IMR-90 (cell line): ENCODE measurements around the gene NT5C1B. TPM values are rescaled to one million over a fixed set of nuclear protein-coding genes. Genes with fewer than 3 reads are reported as not detected.

ENCODE experiments used
- ATAC-seq: fragments of 200-7000 bp; cut with Tn5 transposase; 2 replicates; pipeline ENCODE4 v1.9.1; 2020; ENCODE audit warnings: low read depth, mild to moderate bottlenecking, moderate library complexity
- BruUV-seq: library from RNA; stranded (reverse); fragments of 400-500 nt; replicated peaks from 2 replicates; lab custom pipeline; 2021; lab: Mats Ljungman, UMichigan
- CTCF ChIA-PET: fragments of 300-600 bp; formaldehyde crosslinking; extraction: SDS; loops from one replicate; lab custom pipeline; 2021; ENCODE audit warnings: antibody characterized with exemption; lab: Yijun Ruan, JAX
- POLR2A ChIA-PET: fragments of 300-600 bp; sonication (Branson Sonifier 250); formaldehyde crosslinking; loops from one replicate; lab custom pipeline; 2022; ENCODE audit warnings: antibody characterized with exemption; ENCODE audit not compliant: unreplicated experiment; lab: Charles Lee
- DNase-seq: peaks from one replicate; pipeline ENCODE4 v3.0.0; 2013
- H2AFZ ChIP-seq: replicated peaks from 2 replicates; pipeline ENCODE3; 2013; ENCODE audit warnings: low read length, mild to moderate bottlenecking; ENCODE audit not compliant: poor library complexity
- H2AK5ac ChIP-seq: 2 replicates; pipeline ENCODE4 v1.6.1; 2013; ENCODE audit warnings: low read depth, low read length, inconsistent platforms
- H2AK9ac ChIP-seq: replicated peaks from 2 replicates; pipeline ENCODE3; 2013; ENCODE audit warnings: mild to moderate bottlenecking, low read depth, low read length, moderate library complexity; ENCODE audit not compliant: poor library complexity
- H2BK120ac ChIP-seq: 2 replicates; pipeline ENCODE4 v1.6.1; 2013; ENCODE audit warnings: low read depth, low read length, inconsistent platforms
- H2BK15ac ChIP-seq: 3 replicates; pipeline ENCODE4 v1.6.1; 2013; ENCODE audit warnings: low read depth, low read length, inconsistent platforms
- H2BK20ac ChIP-seq: 2 replicates; pipeline ENCODE4 v1.6.1; 2013; ENCODE audit warnings: low read depth, mild to moderate bottlenecking, inconsistent platforms, low read length, moderate library complexity
- H2BK5ac ChIP-seq: 2 replicates; pipeline ENCODE4 v1.6.1; 2013; ENCODE audit warnings: mild to moderate bottlenecking, low read depth, low read length, inconsistent platforms; ENCODE audit not compliant: poor library complexity, severe bottlenecking
- H3K14ac ChIP-seq: replicated peaks from 2 replicates; pipeline ENCODE4 v1.6.1; 2013; ENCODE audit warnings: low read depth, low read length, inconsistent platforms
- H3K18ac ChIP-seq: 2 replicates; pipeline ENCODE4 v1.6.1; 2013; ENCODE audit warnings: low read depth, low read length, control low read depth
- H3K23ac ChIP-seq: 2 replicates; pipeline ENCODE4 v1.6.1; 2013; ENCODE audit warnings: low read depth, low read length, inconsistent platforms
- H3K27ac ChIP-seq: 2 replicates; pipeline ENCODE4 v1.5.1; 2013; ENCODE audit warnings: mild to moderate bottlenecking, control low read depth, low read length; ENCODE audit not compliant: insufficient read depth
- H3K27me3 ChIP-seq: 2 replicates; pipeline ENCODE4 v1.6.1; 2013; ENCODE audit warnings: low read length; ENCODE audit not compliant: control insufficient read depth, insufficient read depth
- H3K36me3 ChIP-seq: 2 replicates; pipeline ENCODE4 v1.6.1; 2013; ENCODE audit warnings: low read length, mixed read lengths; ENCODE audit not compliant: control insufficient read depth, insufficient read depth
- H3K4ac ChIP-seq: 2 replicates; pipeline ENCODE4 v1.6.1; 2013; ENCODE audit warnings: low read depth, low read length, inconsistent platforms
- H3K4me1 ChIP-seq: 2 replicates; pipeline ENCODE4 v1.6.1; 2013; ENCODE audit warnings: low read length, mixed read lengths; ENCODE audit not compliant: control insufficient read depth, insufficient read depth
- H3K4me2 ChIP-seq: 2 replicates; pipeline ENCODE4 v1.6.1; 2013; ENCODE audit warnings: low read depth, mild to moderate bottlenecking, control low read depth, low read length, moderate library complexity
- H3K4me3 ChIP-seq: 2 replicates; pipeline ENCODE4 v1.5.1; 2013; ENCODE audit warnings: low read depth, mild to moderate bottlenecking, control low read depth, low read length, moderate library complexity; ENCODE audit not compliant: insufficient read depth
- H3K56ac ChIP-seq: 2 replicates; pipeline ENCODE4 v1.6.1; 2013; ENCODE audit warnings: low read length, inconsistent platforms; ENCODE audit not compliant: insufficient read depth; ENCODE audit errors: extremely low read depth
- H3K79me1 ChIP-seq, 2 experiments: 2 replicates each; pipeline ENCODE4 v1.6.1; 2013; ENCODE audit warnings: low read length in 2 of 2, inconsistent platforms in 1 of 2, low read depth in 1 of 2
- H3K9ac ChIP-seq: 2 replicates; pipeline ENCODE4 v1.6.1; 2013; ENCODE audit warnings: low read depth, low read length, control low read depth
- H3K9me1 ChIP-seq: 2 replicates; pipeline ENCODE4 v1.6.1; 2013; ENCODE audit warnings: low read length, inconsistent platforms; ENCODE audit not compliant: insufficient read depth
- H3K9me3 ChIP-seq: 2 replicates; pipeline ENCODE4 v1.6.1; 2013; ENCODE audit warnings: low read length; ENCODE audit not compliant: control insufficient read depth, insufficient read depth
- H4K20me1 ChIP-seq: 2 replicates; pipeline ENCODE4 v1.6.1; 2013; ENCODE audit warnings: low read length, inconsistent platforms; ENCODE audit not compliant: insufficient read depth
- H4K5ac ChIP-seq: 2 replicates; pipeline ENCODE4 v1.6.1; 2013; ENCODE audit warnings: mild to moderate bottlenecking, low read depth, low read length, control low read depth
- H4K8ac ChIP-seq, 2 experiments: 2 replicates each; pipeline ENCODE4 v1.6.1; 2013; ENCODE audit warnings: low read depth in 2 of 2, low read length in 2 of 2, control low read depth in 1 of 2, inconsistent platforms in 1 of 2
- H4K91ac ChIP-seq: 2 replicates; pipeline ENCODE4 v1.6.1; 2013; ENCODE audit warnings: low read depth, low read length, inconsistent platforms; ENCODE audit not compliant: insufficient read depth
- CEBPB ChIP-seq: IDR thresholded peaks from 2 replicates; pipeline ENCODE4 v1.6.1; 2012; ENCODE audit warnings: low read depth, low read length, improper control_type of control experiment
- CHD1 ChIP-seq: IDR thresholded peaks from 2 replicates; pipeline ENCODE4 v1.6.1; 2012; ENCODE audit warnings: low read depth, low read length, improper control_type of control experiment
- CTCF ChIP-seq: conservative IDR thresholded peaks from 2 replicates; pipeline ENCODE4 v1.5.1; 2012; ENCODE audit warnings: mild to moderate bottlenecking, low read depth, low read length, improper control_type of control experiment
- ELK1 ChIP-seq: fragments of 150-350 bp; IDR thresholded peaks from 2 replicates; pipeline ENCODE4 v1.6.1; 2016; ENCODE audit warnings: low read depth, mild to moderate bottlenecking, low read length, moderate library complexity, borderline replicate concordance
- FOS ChIP-seq: fragments of 150-350 bp; IDR thresholded peaks from 2 replicates; pipeline ENCODE4 v1.6.1; 2016; ENCODE audit warnings: low read depth, low read length
- MAFK ChIP-seq: IDR thresholded peaks from 2 replicates; pipeline ENCODE4 v1.6.1; 2012; ENCODE audit warnings: low read depth, low read length, improper control_type of control experiment
- MAZ ChIP-seq: IDR thresholded peaks from 2 replicates; pipeline ENCODE4 v1.6.1; 2012; ENCODE audit warnings: low read depth, mild to moderate bottlenecking, low read length, improper control_type of control experiment, moderate library complexity, borderline replicate concordance
- MXI1 ChIP-seq: IDR thresholded peaks from 2 replicates; pipeline ENCODE4 v1.6.1; 2012; ENCODE audit warnings: low read depth, mild to moderate bottlenecking, low read length, moderate library complexity, borderline replicate concordance
- NFE2L2 ChIP-seq: fragments of 150-350 bp; IDR thresholded peaks from 2 replicates; pipeline ENCODE4 v1.6.1; 2016; ENCODE audit warnings: low read depth, mild to moderate bottlenecking, low read length
- RAD21 ChIP-seq: IDR thresholded peaks from 2 replicates; pipeline ENCODE4 v1.6.1; 2012; ENCODE audit warnings: low read length, improper control_type of control experiment
- RCOR1 ChIP-seq: IDR thresholded peaks from 2 replicates; pipeline ENCODE4 v1.6.1; 2012; ENCODE audit warnings: mild to moderate bottlenecking, low read length, improper control_type of control experiment; ENCODE audit not compliant: insufficient replicate concordance
- RFX5 ChIP-seq: IDR thresholded peaks from 2 replicates; pipeline ENCODE4 v1.8.0; 2012; ENCODE audit warnings: low read depth, mild to moderate bottlenecking, low read length, moderate library complexity
- WGBS, 2 experiments: methylation state at CpG; one replicate each; pipeline versions ENCODE4 v1.1.5 to v1.1.7; 2013; ENCODE audit warnings: missing lambda C conversion rate in 2 of 2; ENCODE audit not compliant: insufficient read length in 1 of 2; ENCODE audit errors: extremely low coverage in 2 of 2; 5-methylcytosine and 5-hydroxymethylcytosine counted together
- dilution Hi-C: fragments of 300-500 bp; cut with HindIII; formaldehyde crosslinking; loops from one replicate; pipeline ENCODE4 v1.14.3; 2018; ENCODE audit warnings: low sequenced_read_pairs; ENCODE audit not compliant: unreplicated experiment
- in situ Hi-C: fragments of 300-500 bp; cut with MboI; formaldehyde crosslinking; loops from 3 replicates; pipeline ENCODE4 v1.14.3; 2019; ENCODE audit warnings: low sequenced_read_pairs, inconsistent platforms, mixed read lengths
- intact Hi-C: fragments of 100-400 bp; cut with micrococcal nuclease; formaldehyde crosslinking; loops from 2 replicates; pipeline ENCODE4 v1.10.0; 2022
- polyA plus RNA-seq, 3 experiments: library from polyadenylated mRNA; depleted of rRNA; stranded (reverse); fragments of >200 nt; gene quantifications; 2 replicates each; pipeline ENCODE4 v1.2.3, GENCODE V29; 2012; ENCODE audit warnings: low replicate concordance in 1 of 3
- total RNA-seq: library from RNA; depleted of rRNA; stranded (reverse); fragments of >200 nt; gene quantifications from 2 replicates; pipeline ENCODE4 v1.2.3, GENCODE V29; 2012
- TF ChIP-seq, protein P1 (sequence below): fragments of 150-350 bp; IDR thresholded peaks from 2 replicates; pipeline ENCODE4 v1.6.1; 2017; ENCODE audit warnings: mild to moderate bottlenecking, antibody characterized with exemption, low read length, low read depth

The NT5C1B gene
- total and polyA plus RNA-seq, 2 of the 4 experiments (the other 2 are of a cell fraction), result not detected

DNA sequence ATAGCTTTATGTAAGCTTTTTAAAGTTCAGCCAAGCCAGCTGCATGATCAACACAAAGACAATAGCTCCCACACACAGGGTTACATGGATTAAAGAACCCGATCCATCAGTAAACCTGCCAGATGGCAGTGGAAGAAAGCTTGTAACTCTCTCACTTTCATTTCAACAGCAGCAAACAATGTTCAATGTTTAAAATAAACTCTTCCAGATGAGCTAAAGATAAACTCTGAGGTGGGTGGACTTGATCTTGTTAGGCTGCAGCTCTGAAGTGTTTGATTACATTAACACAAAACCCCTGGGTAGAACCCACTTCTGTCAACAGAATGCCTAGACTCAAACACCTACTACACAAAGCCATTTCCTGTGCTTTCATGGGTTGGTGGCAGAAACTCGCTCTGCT lies 42.8 kb downstream of the NT5C1B start:
- H4K91ac ChIP-seq, result no peak overlapping the region
- TF ChIP-seq MAFK, result no peak
- TF ChIP-seq MAZ, result no peak
- no peak for TF ChIP-seq RAD21
- no peak for TF ChIP-seq NFE2L2
- TF ChIP-seq FOS, result no peak
- TF ChIP-seq RFX5, result no peak
- TF ChIP-seq CHD1, result no peak
- TF ChIP-seq RCOR1, result no peak
- TF ChIP-seq MXI1, result no peak
- TF ChIP-seq CEBPB, result no peak
- TF ChIP-seq, protein P1, sequence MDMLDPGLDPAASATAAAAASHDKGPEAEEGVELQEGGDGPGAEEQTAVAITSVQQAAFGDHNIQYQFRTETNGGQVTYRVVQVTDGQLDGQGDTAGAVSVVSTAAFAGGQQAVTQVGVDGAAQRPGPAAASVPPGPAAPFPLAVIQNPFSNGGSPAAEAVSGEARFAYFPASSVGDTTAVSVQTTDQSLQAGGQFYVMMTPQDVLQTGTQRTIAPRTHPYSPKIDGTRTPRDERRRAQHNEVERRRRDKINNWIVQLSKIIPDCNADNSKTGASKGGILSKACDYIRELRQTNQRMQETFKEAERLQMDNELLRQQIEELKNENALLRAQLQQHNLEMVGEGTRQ, result no peak
- TF ChIP-seq CTCF, result no peak
- TF ChIP-seq ELK1, result no peak
- no peak overlapping the region for H4K8ac ChIP-seq
- no peaks in the 10 kb centered on the region for H3K9me1 ChIP-seq
- H3K27ac ChIP-seq, result no peak overlapping the region
- no peak overlapping the region for H3K4me3 ChIP-seq
- DNase-seq, result peak; percentile 19
- H2BK15ac ChIP-seq, result no peak overlapping the region
- no peak overlapping the region for H2AK5ac ChIP-seq
- H2AFZ ChIP-seq, result no peak overlapping the region
- no peak overlapping the region for H2AK9ac ChIP-seq
- no peak overlapping the region for H3K9ac ChIP-seq
- H3K4ac ChIP-seq, result no peak overlapping the region
- no peak overlapping the region for H3K56ac ChIP-seq
- no peak overlapping the region for H3K14ac ChIP-seq
- no peaks in the 10 kb centered on the region for H4K20me1 ChIP-seq
- H3K9me3 ChIP-seq, result no peaks in the 10 kb centered on the region
- dilution Hi-C loops (no loop called here), intact Hi-C loops (no loop called here), in situ Hi-C loops (no loop called here)
- no peaks in the 10 kb centered on the region for H3K4me1 ChIP-seq
- no peak overlapping the region for H2BK120ac ChIP-seq
- no CpG with 5 or more reads among the region's 2 CpGs for WGBS, 2 experiments
- CTCF ChIA-PET, result interaction anchor here (1.4 kb wide), 1 partner anchor 9 kb away, joined by 3 read pairs; no protein-coding TSS in a partner anchor
- no peak overlapping the region for H4K5ac ChIP-seq
- POLR2A ChIA-PET, result no interaction called here
- no peak overlapping the region for H3K18ac ChIP-seq
- no peaks in the 10 kb centered on the region for H3K79me1 ChIP-seq
- BruUV-seq, result no TSS peak
- H2BK20ac ChIP-seq, result no peak overlapping the region
- H3K4me2 ChIP-seq, result peak overlapping the region; percentile 45; the same call in 1 of the 2 replicates
- H3K27me3 ChIP-seq, result no peaks in the 10 kb centered on the region
- H3K23ac ChIP-seq, result 0 out of 2 replicates have a peak overlapping the region, but pooled peaks have one; percentile 20
- no peaks in the 10 kb centered on the region for H3K36me3 ChIP-seq
- no peak overlapping the region for H2BK5ac ChIP-seq
- ATAC-seq, result peak; percentile 21; the same call in 1 of the 2 replicates
